ENCODE measurements around the gene TMEM225B.

Gene TMEM225B

DNA sequence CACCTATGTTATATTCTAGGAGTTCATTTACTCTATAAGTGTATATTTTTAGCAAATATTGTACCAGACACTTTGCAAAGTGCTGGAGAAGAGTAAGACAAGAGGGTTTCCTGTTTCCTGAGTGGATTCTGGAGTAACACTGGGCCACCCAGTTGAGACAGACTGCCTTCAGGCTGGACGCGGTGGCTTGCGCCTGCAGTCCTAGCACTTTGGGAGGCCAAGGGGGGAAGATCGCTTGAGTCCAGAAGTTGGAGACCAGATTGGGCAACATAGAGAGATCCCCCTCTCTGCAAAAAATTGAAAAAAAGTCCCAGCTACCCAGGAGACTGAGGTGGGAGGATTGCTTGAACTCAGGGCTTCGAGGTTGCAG, 17.9 kb downstream of the TMEM225B start:
- TF ChIP-seq, protein P1, sequence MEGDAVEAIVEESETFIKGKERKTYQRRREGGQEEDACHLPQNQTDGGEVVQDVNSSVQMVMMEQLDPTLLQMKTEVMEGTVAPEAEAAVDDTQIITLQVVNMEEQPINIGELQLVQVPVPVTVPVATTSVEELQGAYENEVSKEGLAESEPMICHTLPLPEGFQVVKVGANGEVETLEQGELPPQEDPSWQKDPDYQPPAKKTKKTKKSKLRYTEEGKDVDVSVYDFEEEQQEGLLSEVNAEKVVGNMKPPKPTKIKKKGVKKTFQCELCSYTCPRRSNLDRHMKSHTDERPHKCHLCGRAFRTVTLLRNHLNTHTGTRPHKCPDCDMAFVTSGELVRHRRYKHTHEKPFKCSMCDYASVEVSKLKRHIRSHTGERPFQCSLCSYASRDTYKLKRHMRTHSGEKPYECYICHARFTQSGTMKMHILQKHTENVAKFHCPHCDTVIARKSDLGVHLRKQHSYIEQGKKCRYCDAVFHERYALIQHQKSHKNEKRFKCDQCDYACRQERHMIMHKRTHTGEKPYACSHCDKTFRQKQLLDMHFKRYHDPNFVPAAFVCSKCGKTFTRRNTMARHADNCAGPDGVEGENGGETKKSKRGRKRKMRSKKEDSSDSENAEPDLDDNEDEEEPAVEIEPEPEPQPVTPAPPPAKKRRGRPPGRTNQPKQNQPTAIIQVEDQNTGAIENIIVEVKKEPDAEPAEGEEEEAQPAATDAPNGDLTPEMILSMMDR (IDR thresholded peaks at IDR 0.05; ENCODE audit: borderline replicate concordance, control extremely low read depth, extremely low read depth, insufficient read depth, missing control alignments) = no peak
- in situ Hi-C loops (cut with MboI; ENCODE audit: low sequenced_read_pairs, unreplicated experiment) = no loop called here
- no peak for DNase-seq (ENCODE audit: low spot score)

DNA sequence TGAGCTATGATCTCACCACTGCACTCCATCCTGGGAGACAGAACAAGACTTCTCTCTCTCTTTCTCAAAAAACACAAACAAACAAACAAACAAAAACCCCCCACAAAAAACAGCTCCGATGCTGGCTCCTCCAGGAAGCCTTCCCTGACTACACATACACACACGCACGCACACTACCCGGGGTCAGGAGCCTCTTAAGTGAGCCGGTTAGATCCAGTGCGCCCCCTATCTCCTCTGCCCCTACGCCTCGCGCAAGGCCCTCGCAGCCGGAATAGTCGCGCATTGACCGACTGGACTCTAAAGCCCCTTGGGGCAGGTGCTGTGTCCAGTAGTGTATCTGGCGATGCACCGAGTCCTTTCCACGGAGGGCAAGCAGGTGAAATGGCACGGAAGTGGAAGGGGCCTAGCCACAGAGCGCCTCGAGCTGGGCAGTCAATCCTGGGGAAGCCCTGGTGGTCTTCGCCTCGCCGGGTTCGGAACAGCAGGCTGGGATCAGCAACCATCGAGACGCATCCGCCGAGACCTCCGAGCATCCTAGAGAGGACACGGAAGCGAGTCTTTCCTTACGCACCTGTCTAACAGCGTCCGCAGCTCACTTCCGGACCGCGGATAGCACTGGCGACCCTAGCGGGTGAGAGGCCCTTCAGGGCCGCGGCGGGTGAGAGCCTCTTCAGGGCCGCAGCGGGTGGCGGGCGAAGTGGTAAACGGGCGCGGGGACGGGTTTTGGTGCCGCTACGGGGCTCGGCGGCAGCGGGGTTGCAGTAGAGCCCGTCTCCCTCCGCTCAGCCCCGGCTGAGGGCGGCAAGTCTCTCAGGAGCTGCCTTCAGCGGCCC, 18.5 kb downstream of the TMEM225B start, which contains the start of gene ZSCAN25:
ZSCAN25 (plus strand) TSS at position 588 of the 833 bp plus-strand sequence. CDS start 2,661 bp downstream, outside the sequence.
- in situ Hi-C loops (cut with MboI; ENCODE audit: low sequenced_read_pairs, unreplicated experiment) = no loop called here
- TF ChIP-seq, protein P1 (IDR thresholded peaks at IDR 0.05; ENCODE audit: borderline replicate concordance, control extremely low read depth, extremely low read depth, insufficient read depth, missing control alignments) = peak; percentile 53
- DNase-seq (ENCODE audit: low spot score) = peak; percentile 95

DNA sequence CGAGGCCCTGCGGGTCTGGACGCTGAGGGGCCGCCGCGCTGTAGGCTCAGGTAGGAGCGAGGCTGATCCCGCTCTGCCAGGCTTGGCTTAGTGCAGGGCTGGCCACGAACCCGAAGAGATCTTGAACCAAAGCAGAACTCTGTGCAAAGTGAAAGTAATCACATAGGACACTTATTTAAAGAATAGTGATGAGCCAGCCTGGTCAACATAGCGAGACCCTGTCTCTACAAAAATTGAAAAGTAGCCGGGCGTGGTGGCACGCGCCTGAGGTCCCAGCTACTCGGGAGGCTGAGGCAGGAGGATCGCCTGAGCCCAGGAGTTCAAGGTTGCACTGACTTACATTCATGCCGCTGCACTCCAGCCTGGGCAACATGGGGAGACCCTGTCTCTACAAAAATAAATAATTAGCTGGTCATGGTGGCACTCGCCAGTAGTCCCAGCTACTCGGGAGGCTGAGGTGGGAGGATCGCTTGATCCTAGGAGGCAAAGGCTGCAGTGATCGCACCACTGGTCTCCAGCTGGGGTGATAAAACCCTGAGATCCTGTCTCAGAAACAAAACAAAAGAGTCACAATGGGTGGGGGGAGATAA, 19.2 kb downstream of the TMEM225B start:
- in situ Hi-C loops (cut with MboI; ENCODE audit: low sequenced_read_pairs, unreplicated experiment) = no loop called here
- DNase-seq (ENCODE audit: low spot score) = no peak
- TF ChIP-seq, protein P1 (IDR thresholded peaks at IDR 0.05; ENCODE audit: borderline replicate concordance, control extremely low read depth, extremely low read depth, insufficient read depth, missing control alignments) = no peak

DNA sequence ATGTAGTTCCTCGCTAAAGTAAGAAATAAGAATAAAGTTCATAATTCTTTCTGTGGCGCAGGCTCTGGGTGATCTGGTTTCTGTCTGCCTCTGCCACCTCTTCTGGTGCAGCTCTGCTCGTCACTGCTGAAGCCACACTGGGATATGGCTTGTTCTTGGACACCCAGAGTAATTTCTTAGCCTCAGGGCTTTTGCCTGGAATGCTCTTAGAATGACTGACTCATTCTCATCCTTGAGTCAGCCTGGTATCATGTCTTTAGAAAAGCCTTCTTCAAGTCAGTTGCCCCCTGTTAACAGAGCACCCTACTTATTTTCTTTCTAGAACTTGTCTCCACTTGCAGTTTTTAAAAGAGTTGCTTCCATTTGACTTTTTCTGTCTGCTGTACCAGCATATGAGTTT, 20.7 kb downstream of the TMEM225B start:
- TF ChIP-seq, protein P1 (IDR thresholded peaks at IDR 0.05; ENCODE audit: borderline replicate concordance, control extremely low read depth, extremely low read depth, insufficient read depth, missing control alignments) = no peak
- no peak for DNase-seq (ENCODE audit: low spot score)
- in situ Hi-C loops (cut with MboI; ENCODE audit: low sequenced_read_pairs, unreplicated experiment) = no loop called here

DNA sequence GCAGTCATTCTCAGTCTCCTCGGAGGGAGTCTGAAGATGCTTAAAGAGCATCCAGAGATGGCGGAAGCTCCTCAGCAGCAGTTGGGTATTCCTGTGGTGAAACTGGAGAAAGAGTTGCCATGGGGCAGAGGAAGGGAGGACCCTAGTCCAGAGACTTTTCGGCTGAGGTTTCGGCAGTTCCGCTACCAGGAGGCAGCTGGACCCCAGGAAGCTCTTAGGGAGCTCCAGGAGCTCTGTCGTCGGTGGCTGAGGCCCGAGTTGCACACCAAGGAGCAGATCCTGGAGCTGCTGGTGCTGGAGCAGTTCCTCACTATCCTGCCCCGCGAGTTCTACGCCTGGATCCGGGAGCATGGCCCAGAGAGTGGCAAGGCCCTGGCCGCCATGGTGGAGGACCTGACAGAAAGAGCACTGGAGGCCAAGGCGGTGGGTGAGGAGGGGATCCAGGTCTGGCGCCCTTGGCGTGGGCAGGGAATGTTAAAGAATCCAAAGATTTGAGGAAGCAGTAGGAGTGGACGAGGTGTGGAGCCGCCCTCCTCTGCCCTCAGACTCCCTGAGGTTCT, 21.6 kb downstream of the TMEM225B start:
- in situ Hi-C loops (cut with MboI; ENCODE audit: low sequenced_read_pairs, unreplicated experiment) = no loop called here
- TF ChIP-seq, protein P1 (IDR thresholded peaks at IDR 0.05; ENCODE audit: borderline replicate concordance, control extremely low read depth, extremely low read depth, insufficient read depth, missing control alignments) = no peak
- no peak for DNase-seq (ENCODE audit: low spot score)

DNA sequence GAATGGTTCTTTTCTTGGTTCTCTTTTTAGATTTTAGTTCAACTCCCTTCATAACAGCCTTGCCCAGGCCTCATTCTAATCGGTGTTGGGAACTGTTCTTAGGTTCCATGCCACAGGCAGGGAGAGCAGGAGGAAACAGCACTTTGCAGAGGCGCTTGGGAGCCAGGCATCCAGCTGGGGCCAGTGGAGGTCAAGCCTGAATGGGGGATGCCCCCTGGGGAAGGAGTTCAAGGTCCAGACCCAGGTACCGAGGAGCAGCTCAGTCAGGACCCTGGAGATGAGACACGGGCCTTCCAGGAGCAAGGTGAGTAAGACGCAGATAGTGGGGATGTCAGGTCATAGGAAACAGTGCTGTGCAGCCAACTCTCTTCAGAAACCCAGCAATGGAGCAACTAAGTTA, 23.2 kb downstream of the TMEM225B start:
- in situ Hi-C loops (cut with MboI; ENCODE audit: low sequenced_read_pairs, unreplicated experiment) = no loop called here
- TF ChIP-seq, protein P1 (IDR thresholded peaks at IDR 0.05; ENCODE audit: borderline replicate concordance, control extremely low read depth, extremely low read depth, insufficient read depth, missing control alignments) = no peak
- DNase-seq (ENCODE audit: low spot score) = no peak
